IgD-negative memory B cell (primary cell): Measurements from ENCODE around the gene SSR2. TPM values are rescaled to one million over a fixed set of nuclear protein-coding genes. Genes with fewer than 3 reads are reported as not detected.
"Not testable (repeated sequence)": the region's sequence is repeated elsewhere in the genome, so short reads cannot be mapped to it uniquely, and the experiment has no call there.

ENCODE experiments used
- H3K27ac Mint-ChIP-seq, 3 donors: one replicate each; pipeline ENCODE4 v1.8.0; 2020 to 2022; ENCODE audit warnings: mild to moderate bottlenecking in 3 of 3, mixed read lengths in 3 of 3, moderate library complexity in 1 of 3
- H3K27me3 Mint-ChIP-seq: one replicate; pipeline ENCODE4 v1.8.0; 2021; ENCODE audit warnings: mixed read lengths
- H3K36me3 Mint-ChIP-seq: one replicate; pipeline ENCODE4 v1.8.0; 2020; ENCODE audit warnings: mild to moderate bottlenecking, mixed read lengths
- H3K4me1 Mint-ChIP-seq, 3 donors: one replicate each; pipeline ENCODE4 v1.8.0; 2020 to 2022; ENCODE audit warnings: mixed read lengths in 3 of 3, mild to moderate bottlenecking in 1 of 3
- H3K4me3 Mint-ChIP-seq, 4 donors: one replicate each; pipeline ENCODE4 v1.8.0; 2020 to 2022; ENCODE audit warnings: mild to moderate bottlenecking in 4 of 4, mixed read lengths in 4 of 4, moderate library complexity in 3 of 4
- H3K9me3 Mint-ChIP-seq, 3 donors: one replicate each; pipeline ENCODE4 v1.8.0; 2020 to 2021; ENCODE audit warnings: mixed read lengths in 3 of 3, mild to moderate bottlenecking in 1 of 3
- polyA plus RNA-seq: library from polyadenylated mRNA; unstranded; fragments of 300-500 nt; fragmentation: Illumina TruSeq; gene quantifications from one replicate; pipeline ENCODE4 v1.2.3, GENCODE V29; 2021

The SSR2 gene
- polyA plus RNA-seq, 1 donor from 2014 or later = 257 TPM

GRCh38 chr1:155990005-155990739 is 30.6 kb downstream of the SSR2 start:
- Mint-ChIP-seq H3K9me3 (no peaks in the 10 kb centered on the region), H3K4me1 (peaks cover 10 to 16% (median 13%) of the 10 kb centered on the region in 3 donors), H3K36me3 (no peaks in the 10 kb centered on the region), H3K27ac (peak overlapping the region in 2 of 3 donors; percentile 59 to 77), H3K4me3 (peak overlapping the region in 1 of 4 donors; percentile 5), H3K27me3 (peaks cover 1% of the 10 kb centered on the region)

GRCh38 chr1:155989242-155990004 is 31.3 kb downstream of the SSR2 start:
- H3K4me3 Mint-ChIP-seq = peak overlapping the region in 1 of 4 donors; percentile 55
- peak overlapping the region in 2 of 3 donors; percentile 59 to 87 for H3K27ac Mint-ChIP-seq
- H3K4me1 Mint-ChIP-seq = peaks cover 12 to 18% (median 13%) of the 10 kb centered on the region in 3 donors
- H3K9me3 Mint-ChIP-seq = no peaks in the 10 kb centered on the region
- no peaks in the 10 kb centered on the region for H3K27me3 Mint-ChIP-seq
- H3K36me3 Mint-ChIP-seq = no peaks in the 10 kb centered on the region

GRCh38 chr1:155984903-155985645 is 35.7 kb downstream of the SSR2 start:
- H3K4me1 Mint-ChIP-seq = peaks cover 40 to 52% (median 46%) of the 10 kb centered on the region in 3 donors
- not testable (repeated sequence) for H3K27me3 Mint-ChIP-seq, H3K9me3 Mint-ChIP-seq, H3K27ac Mint-ChIP-seq, H3K36me3 Mint-ChIP-seq
- H3K4me3 Mint-ChIP-seq = peak overlapping the region in 1 of 4 donors; percentile 9

- peak overlapping the region; percentile 87 to 97 (median 95) for H3K27ac Mint-ChIP-seq
- H3K36me3 Mint-ChIP-seq = peaks cover 6% of the 10 kb centered on the region
- peak overlapping the region in 2 of 4 donors; percentile 84 to 99 for H3K4me3 Mint-ChIP-seq
- no peaks in the 10 kb centered on the region for H3K27me3 Mint-ChIP-seq
- H3K9me3 Mint-ChIP-seq = no peaks in the 10 kb centered on the region
- peaks cover 38 to 50% (median 44%) of the 10 kb centered on the region in 3 donors for H3K4me1 Mint-ChIP-seq
Observed at GRCh38 chr1:155984341-155984740, 36.4 kb downstream of the SSR2 start.

- Mint-ChIP-seq H3K27me3 (no peaks in the 10 kb centered on the region), H3K27ac (peak overlapping the region; percentile 87 to 97 (median 95)), H3K4me3 (peak overlapping the region; percentile 63 to 99 (median 92)), H3K36me3 (peaks cover 6% of the 10 kb centered on the region), H3K4me1 (peaks cover 32 to 45% (median 42%) of the 10 kb centered on the region in 3 donors), H3K9me3 (no peaks in the 10 kb centered on the region)
Observed at GRCh38 chr1:155983191-155984024, 37.3 kb downstream of the SSR2 start.

- H3K27me3 Mint-ChIP-seq = no peaks in the 10 kb centered on the region
- peak overlapping the region; percentile 87 to 97 (median 95) for H3K27ac Mint-ChIP-seq
- peaks cover 32 to 45% (median 44%) of the 10 kb centered on the region in 3 donors for H3K4me1 Mint-ChIP-seq
- H3K36me3 Mint-ChIP-seq = peaks cover 6% of the 10 kb centered on the region
- peak overlapping the region; percentile 84 to 99 (median 96) for H3K4me3 Mint-ChIP-seq
- no peaks in the 10 kb centered on the region for H3K9me3 Mint-ChIP-seq
Observed at GRCh38 chr1:155982106-155982505, 38.6 kb downstream of the SSR2 start.

GRCh38 chr1:155981266-155982088 is 39.3 kb downstream of the SSR2 start:
- peak overlapping the region; percentile 87 to 97 (median 95) for H3K27ac Mint-ChIP-seq
- H3K4me3 Mint-ChIP-seq = peak overlapping the region; percentile 84 to 99 (median 96)
- no peaks in the 10 kb centered on the region for H3K9me3 Mint-ChIP-seq
- no peaks in the 10 kb centered on the region for H3K27me3 Mint-ChIP-seq
- H3K4me1 Mint-ChIP-seq = peaks cover 32 to 45% (median 44%) of the 10 kb centered on the region in 3 donors
- peaks cover 6% of the 10 kb centered on the region for H3K36me3 Mint-ChIP-seq

- H3K27me3 Mint-ChIP-seq = no peaks in the 10 kb centered on the region
- peaks cover 32 to 58% (median 56%) of the 10 kb centered on the region in 3 donors for H3K4me1 Mint-ChIP-seq
- H3K9me3 Mint-ChIP-seq = no peaks in the 10 kb centered on the region
- H3K27ac Mint-ChIP-seq = peak overlapping the region; percentile 87 to 97 (median 95)
- peaks cover 8% of the 10 kb centered on the region for H3K36me3 Mint-ChIP-seq
- H3K4me3 Mint-ChIP-seq = peak overlapping the region; percentile 84 to 99 (median 96)
Observed at GRCh38 chr1:155979597-155980343, 41.0 kb downstream of the SSR2 start.

GRCh38 chr1:155978973-155979429 is 41.8 kb downstream of the SSR2 start:
- H3K4me3 Mint-ChIP-seq = peak overlapping the region; percentile 84 to 99 (median 96)
- no peaks in the 10 kb centered on the region for H3K27me3 Mint-ChIP-seq
- H3K9me3 Mint-ChIP-seq = no peaks in the 10 kb centered on the region
- peaks cover 10% of the 10 kb centered on the region for H3K36me3 Mint-ChIP-seq
- peaks cover 37 to 60% (median 55%) of the 10 kb centered on the region in 3 donors for H3K4me1 Mint-ChIP-seq
- H3K27ac Mint-ChIP-seq = peak overlapping the region; percentile 87 to 97 (median 95)

GRCh38 chr1:155978325-155978972 is 42.3 kb downstream of the SSR2 start, which contains the start of gene ARHGEF2:
Gene ARHGEF2, minus strand, starts transcription at chr1:155978547. Its CDS starts 120 bp downstream, at chr1:155978427.
- H3K9me3 Mint-ChIP-seq = no peaks in the 10 kb centered on the region

GRCh38 chr1:155977690-155978324 is 42.9 kb downstream of the SSR2 start:
- H3K36me3 Mint-ChIP-seq = peaks cover 13% of the 10 kb centered on the region
- H3K4me1 Mint-ChIP-seq = peaks cover 33 to 60% (median 57%) of the 10 kb centered on the region in 3 donors
- peak overlapping the region; percentile 84 to 99 (median 96) for H3K4me3 Mint-ChIP-seq
- peak overlapping the region; percentile 87 to 97 (median 95) for H3K27ac Mint-ChIP-seq
- H3K9me3 Mint-ChIP-seq = no peaks in the 10 kb centered on the region
- H3K27me3 Mint-ChIP-seq = no peaks in the 10 kb centered on the region

More at GRCh38 chr1:155978325-155978972, 42.3 kb downstream of the SSR2 start, which contains the start of gene ARHGEF2:
- H3K4me3 Mint-ChIP-seq = peak within 1 kb of the TSS; percentile 84 to 99 (median 96)
- H3K27ac Mint-ChIP-seq = peak within 1 kb of the TSS; percentile 87 to 97 (median 95)
- no peaks in the 10 kb centered on the region for H3K27me3 Mint-ChIP-seq
- peaks cover 10% of the 10 kb centered on the region for H3K36me3 Mint-ChIP-seq
- H3K4me1 Mint-ChIP-seq = peaks cover 32 to 58% (median 55%) of the 10 kb centered on the region in 3 donors
